ENCODE measurements around the gene MON2.
A peak's percentile ranks its signal among the peaks of the same experiment; 100 is the strongest.
"Not testable (repeated sequence)": the region's sequence is repeated elsewhere in the genome, so short reads cannot be mapped to it uniquely, and the experiment has no call there.

Gene MON2

GRCh38 chr12:62537551-62537950 lies 70.9 kb downstream of the MON2 start:
- peak; percentile 3 for DNase-seq (ENCODE audit: insufficient read length, low spot score)
- FAIRE-seq: no peak

GRCh38 chr12:62540354-62540753 lies 73.7 kb downstream of the MON2 start:
- DNase-seq (ENCODE audit: insufficient read length, low spot score): no peak
- no peak for FAIRE-seq

DNA sequence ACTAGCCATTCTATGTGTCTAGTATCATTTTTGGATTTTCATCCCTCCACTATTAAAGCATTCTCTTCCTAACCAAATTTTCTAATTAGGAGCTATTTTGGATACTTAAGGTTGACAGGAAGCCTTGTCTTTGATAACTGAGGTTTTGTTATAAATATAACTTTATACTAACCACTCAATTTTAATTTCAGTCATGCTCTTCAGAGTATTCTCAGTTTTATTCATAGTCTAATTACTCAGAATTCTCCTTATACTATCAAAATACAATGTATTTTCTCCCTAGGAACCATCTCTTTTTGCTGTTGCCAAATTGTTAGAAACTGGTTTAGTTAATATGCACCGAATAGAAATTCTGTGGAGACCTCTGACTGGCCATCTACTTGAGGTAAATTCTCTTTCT lies 76.2 kb downstream of the MON2 start:
- FAIRE-seq (no peak), DNase-seq (ENCODE audit: insufficient read length, low spot score) (no peak)

GRCh38 chr12:62543324-62543723 lies 76.7 kb downstream of the MON2 start:
- DNase-seq (ENCODE audit: insufficient read length, low spot score) (no peak), FAIRE-seq (no peak)

- no peak for FAIRE-seq
These were observed 77.1 kb downstream of the MON2 start for GRCh38 chr12:62543741-62544140.

GRCh38 chr12:62552906-62553556 lies 86.4 kb downstream of the MON2 start:
- DNase-seq (ENCODE audit: insufficient read length, low spot score): no peak
- no peak for FAIRE-seq

More at GRCh38 chr12:62543741-62544140, 77.1 kb downstream of the MON2 start:
- no peak for DNase-seq (ENCODE audit: insufficient read length, low spot score)

DNA sequence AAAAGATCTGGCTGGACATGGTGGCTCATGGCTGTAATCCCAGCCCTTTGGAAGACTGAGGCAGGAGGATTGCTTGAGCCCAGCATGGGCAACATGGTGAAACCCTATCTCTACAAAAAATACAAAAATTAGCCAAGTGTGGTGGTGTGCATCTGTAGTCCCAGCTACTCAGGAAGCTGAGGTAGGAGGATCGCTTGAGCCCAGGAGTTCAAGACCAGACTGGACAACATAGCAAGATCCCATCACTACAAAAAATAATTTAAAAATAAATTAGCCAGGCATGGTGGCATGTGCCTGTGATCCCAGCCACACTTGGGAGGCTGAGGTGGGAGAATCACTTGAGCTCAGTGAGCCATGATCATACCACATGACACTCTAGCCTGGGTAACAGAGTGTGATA lies 92.7 kb downstream of the MON2 start:
- DNase-seq (ENCODE audit: insufficient read length, low spot score); FAIRE-seq: not testable (repeated sequence)

DNA sequence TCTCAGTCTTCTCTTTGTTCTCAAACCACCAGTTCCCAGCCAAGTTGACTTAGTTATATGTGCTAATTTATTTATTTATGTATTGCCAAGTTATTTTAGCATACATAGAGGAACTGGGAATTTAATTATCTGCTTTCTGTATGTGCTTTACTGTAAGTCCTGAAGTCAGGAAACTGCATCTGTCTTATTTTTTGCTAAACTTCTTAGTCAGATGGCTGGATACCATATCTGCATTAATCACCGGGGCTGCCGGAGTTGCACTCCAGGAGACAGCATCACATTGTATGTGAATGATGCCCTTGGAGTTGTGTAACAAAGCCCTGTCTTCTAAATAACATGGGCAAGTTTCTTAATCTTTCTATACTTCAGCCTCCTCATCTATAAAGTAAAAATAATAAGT lies 96.2 kb downstream of the MON2 start:
- DNase-seq (ENCODE audit: insufficient read length, low spot score) (no peak), FAIRE-seq (no peak)

DNA sequence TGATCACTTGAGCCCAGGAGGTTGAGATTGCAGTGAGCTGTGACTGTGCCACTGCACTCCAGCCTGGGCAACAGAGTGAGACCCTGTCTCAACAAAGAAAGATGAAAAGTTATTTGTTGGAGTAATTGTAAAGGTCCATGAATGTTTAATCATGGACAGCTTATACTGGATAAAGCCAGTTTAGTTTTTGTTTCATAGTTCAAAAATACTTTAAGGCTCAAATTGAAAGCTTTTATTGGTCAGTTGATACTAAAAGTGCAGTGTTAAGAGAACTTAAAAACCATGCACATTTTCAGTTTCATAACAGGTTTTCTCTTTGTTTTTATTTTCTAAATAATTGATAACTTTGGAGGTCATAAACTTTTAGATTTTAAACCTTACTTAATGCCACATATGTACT lies 108.4 kb downstream of the MON2 start:
- DNase-seq (ENCODE audit: insufficient read length, low spot score) (no peak), FAIRE-seq (no peak)

GRCh38 chr12:62576503-62576902 lies 109.9 kb downstream of the MON2 start:
- DNase-seq (ENCODE audit: insufficient read length, low spot score): no peak
- no peak for FAIRE-seq

DNA sequence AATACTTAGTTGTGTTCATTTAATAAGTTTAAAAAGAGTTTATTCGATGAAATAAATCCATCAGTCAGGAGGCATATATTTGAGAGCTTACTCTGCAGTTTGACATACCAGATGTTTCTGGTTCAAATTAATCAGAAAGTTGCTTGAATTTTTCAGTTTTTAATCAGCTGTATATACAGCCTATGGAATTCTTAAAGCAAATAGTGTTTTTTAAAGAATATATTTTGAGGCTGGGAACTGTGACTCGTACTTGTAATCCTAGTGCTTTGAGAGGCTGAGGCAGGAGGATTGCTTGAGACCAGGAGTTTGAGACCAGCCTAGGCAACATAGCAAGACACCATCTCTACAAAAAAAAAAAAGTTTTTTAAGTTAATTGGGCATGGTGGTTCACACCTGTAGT lies 112.1 kb downstream of the MON2 start:
- DNase-seq (ENCODE audit: insufficient read length, low spot score) (no peak), FAIRE-seq (no peak)

- DNase-seq (ENCODE audit: insufficient read length, low spot score) (peak; percentile 58), FAIRE-seq (no peak)
These were observed 114.8 kb downstream of the MON2 start for GRCh38 chr12:62581288-62582064.

DNA sequence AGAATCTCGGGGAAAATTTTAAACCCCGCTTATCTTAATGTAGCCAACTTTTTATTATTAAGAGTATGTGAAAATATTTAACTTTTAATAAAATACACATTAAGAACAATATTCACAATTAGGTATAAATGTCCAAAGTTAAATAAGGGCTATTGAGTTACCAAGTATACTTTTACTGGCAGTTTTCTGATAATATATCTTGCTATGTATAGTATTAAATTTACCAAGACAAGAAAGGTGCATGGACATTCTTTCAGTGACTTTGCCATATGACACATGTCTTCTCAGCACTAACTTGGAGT lies 115.4 kb downstream of the MON2 start:
- FAIRE-seq: no peak
- DNase-seq (ENCODE audit: insufficient read length, low spot score): no peak

DNA sequence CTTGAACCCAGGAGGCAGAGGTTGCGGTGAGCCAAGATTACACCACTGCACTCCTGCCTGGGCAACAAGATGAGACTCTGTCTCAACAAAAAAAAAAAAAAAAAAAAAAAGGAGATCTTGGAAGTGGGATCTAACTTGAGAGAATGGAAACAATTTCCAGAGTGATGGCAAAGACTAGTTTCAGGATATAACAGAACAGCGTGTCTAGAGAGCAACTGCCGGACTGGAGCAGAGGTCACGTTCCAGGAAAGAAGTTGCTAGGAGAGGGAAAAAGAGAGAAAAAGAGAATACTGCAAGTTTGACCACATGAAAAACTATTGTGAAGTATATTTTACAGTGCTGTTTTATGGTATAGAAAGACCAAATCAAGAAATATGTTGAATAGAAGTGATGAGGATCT lies 118.0 kb downstream of the MON2 start:
- FAIRE-seq: no peak
- DNase-seq (ENCODE audit: insufficient read length, low spot score): no peak

GRCh38 chr12:62586850-62587249 lies 120.2 kb downstream of the MON2 start:
- FAIRE-seq: no peak
- DNase-seq (ENCODE audit: insufficient read length, low spot score): no peak

DNA sequence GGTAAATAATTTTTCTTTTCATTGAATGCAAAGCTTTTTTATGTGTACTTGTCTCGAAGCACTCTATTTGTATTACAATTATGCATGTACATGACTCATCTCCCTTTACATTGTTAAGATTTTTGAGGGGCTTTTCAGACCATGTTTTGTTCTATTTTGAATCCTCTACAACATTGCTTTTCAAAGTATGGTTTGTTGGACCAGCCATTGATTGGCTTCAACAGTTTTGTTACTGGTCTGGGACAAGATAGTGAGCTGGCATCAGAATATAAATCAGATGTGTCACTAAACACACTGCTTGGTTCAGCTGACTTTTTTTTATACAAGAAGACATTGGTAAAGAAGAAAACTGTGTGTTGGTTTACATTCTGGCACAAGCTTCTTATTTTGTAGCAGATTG lies 122.3 kb downstream of the MON2 start:
- DNase-seq (ENCODE audit: insufficient read length, low spot score): no peak
- FAIRE-seq: no peak

DNA sequence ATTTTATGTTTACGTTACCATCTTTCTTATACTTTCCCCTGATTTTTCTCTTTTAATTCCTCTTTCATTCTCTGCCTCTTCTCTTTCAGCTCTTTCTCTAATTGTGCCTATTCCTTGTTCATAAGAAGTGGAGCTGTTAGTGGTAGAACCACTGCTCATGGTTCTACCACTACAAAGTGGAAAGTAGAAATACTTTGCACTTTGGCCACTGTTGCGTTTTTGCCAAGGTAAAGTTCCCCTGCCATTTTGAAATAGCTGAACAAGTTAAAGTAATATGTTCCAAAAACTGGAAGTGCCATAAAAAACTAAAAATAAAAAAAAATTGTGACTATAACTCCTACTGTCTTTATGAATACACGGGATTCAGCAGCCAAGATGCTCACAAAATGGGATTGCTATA lies 130.6 kb downstream of the MON2 start:
- DNase-seq (ENCODE audit: insufficient read length, low spot score) (no peak), FAIRE-seq (no peak)

- FAIRE-seq (no peak), DNase-seq (ENCODE audit: insufficient read length, low spot score) (no peak)
These were observed 132.2 kb downstream of the MON2 start for GRCh38 chr12:62598846-62599245.

- no peak for DNase-seq (ENCODE audit: insufficient read length, low spot score)
- no peak for FAIRE-seq
These were observed 133.3 kb downstream of the MON2 start for GRCh38 chr12:62599854-62600437.

DNA sequence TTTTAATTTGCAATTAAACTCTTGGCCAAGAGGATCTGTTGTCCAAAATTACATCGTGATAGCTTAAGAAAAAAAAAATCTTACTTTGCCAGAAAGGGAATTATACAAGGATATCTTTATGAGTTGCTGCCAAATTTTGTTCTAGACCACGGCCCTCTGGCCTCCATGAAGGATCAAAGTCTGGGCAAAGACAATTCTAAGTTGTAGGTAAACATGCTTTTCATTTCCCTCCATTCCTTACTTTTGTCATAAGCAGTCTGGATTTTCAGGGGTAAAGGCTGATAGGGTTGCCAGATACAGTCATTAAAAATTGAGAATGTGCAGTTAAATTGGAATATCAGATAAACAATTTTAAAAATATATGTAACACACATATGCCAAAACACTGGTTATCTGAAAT lies 135.1 kb downstream of the MON2 start:
- no peak for FAIRE-seq

DNA sequence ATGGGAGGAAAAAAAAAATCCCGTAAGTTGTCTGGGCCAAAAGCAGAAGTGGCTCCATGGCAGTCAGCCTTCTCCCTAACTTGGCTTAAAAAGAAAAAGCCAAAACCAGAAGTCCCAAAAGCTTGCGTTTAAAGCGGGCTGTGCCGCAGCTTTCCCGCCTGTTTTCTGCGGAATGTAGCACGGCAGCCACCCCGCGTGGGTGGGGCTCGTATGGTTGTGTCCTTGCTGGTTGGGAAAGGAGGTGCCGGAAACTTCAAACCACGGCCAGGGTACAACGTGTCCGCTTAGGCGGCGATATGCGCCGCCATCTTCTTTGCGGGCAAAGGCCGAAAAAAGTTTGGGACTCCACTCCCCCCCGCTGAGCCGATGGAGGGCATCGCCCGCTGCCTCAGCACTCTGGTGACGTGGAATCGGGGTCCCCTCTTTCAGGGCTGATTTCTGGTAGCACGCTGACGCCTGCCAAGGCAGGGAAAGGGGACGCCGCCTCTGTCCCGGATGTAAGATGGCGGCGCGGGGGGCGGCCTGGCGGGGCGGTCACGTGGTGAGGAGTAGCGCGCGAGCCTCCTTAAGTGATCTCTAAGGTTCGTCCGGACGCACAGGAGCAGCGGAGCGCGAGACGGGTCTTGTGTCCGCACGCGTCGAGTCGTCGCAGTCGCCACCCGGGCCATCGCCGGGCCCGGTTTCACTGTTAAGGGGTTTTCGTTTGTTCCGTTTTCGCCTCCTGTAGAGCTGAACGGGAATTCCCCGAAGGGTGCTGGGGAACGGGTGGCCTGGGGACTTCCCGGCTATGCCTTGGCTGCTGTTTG lies 135.8 kb downstream of the MON2 start:
- DNase-seq (ENCODE audit: insufficient read length, low spot score): peak; percentile 75
- FAIRE-seq: peak; percentile 42

More for the DNA sequence above, 135.1 kb downstream of the MON2 start:
- DNase-seq (ENCODE audit: insufficient read length, low spot score): no peak

Data from HTR-8/SVneo (cell line).